ENCODE results near the gene DOCK2.

- TF ChIP-seq EP300 (IDR thresholded peaks at IDR 0.05) (no peak), POLR2A (IDR thresholded peaks at IDR 0.05; ENCODE audit: low read length) (no peak)
Observed at GRCh38 chr5:169705322-169705721, 68.2 kb downstream of the DOCK2 start.

Measured in A549 (cell line).